Measurements from ENCODE around the gene SPECC1L.

Gene SPECC1L

DNA sequence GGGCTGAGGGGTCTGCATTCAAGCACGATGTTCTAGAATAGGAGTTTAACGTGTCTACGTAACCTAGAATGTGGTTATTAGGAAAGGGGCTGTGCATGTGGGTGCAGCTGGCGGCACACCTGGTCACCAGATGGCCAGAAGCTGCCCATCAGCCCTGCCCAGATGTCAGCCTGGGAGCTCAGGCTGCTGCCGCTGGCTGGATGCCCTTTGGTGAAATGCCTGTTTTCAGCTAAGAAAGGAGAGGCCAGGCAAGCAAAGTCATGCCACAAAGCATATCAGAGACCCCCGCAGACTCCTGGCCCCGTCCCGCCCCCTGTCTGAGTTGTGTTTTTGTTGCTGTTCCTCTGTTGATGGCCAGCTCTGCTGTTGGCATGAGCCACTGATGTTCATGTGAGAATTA lies 145.5 kb downstream of the SPECC1L start:
- TF ChIP-seq, protein P1, sequence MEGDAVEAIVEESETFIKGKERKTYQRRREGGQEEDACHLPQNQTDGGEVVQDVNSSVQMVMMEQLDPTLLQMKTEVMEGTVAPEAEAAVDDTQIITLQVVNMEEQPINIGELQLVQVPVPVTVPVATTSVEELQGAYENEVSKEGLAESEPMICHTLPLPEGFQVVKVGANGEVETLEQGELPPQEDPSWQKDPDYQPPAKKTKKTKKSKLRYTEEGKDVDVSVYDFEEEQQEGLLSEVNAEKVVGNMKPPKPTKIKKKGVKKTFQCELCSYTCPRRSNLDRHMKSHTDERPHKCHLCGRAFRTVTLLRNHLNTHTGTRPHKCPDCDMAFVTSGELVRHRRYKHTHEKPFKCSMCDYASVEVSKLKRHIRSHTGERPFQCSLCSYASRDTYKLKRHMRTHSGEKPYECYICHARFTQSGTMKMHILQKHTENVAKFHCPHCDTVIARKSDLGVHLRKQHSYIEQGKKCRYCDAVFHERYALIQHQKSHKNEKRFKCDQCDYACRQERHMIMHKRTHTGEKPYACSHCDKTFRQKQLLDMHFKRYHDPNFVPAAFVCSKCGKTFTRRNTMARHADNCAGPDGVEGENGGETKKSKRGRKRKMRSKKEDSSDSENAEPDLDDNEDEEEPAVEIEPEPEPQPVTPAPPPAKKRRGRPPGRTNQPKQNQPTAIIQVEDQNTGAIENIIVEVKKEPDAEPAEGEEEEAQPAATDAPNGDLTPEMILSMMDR (IDR thresholded peaks at IDR 0.05; ENCODE audit: low read depth, low read length) = no peak
- no peak overlapping the region for H3K4me3 ChIP-seq (ENCODE audit: low read depth, low read length)
- no peak for DNase-seq (ENCODE audit: low read depth, low spot score)
- in situ Hi-C loops (cut with HindIII; ENCODE audit: low sequenced_read_pairs) = no loop called here

DNA sequence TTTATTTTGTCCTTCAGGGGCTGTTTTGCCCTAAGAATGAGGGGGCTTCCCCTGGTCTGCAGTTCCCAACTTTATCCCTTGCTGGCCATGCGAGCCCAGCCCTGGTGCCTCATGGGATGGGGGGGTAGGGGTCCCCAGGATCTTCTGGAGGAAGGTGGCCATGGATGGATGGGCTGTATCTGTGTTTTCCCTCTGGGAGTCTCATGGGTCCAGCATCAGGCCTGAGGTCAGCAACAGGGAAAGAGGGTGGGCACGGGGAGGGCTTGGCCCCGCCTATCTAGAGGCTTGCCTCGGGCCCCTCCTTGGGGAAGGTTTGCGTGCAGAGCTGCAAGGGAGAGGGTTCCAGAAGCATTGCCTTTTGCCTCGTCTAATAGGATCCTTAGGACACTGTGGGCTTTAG lies 146.0 kb downstream of the SPECC1L start:
- TF ChIP-seq, protein P1 (IDR thresholded peaks at IDR 0.05; ENCODE audit: low read depth, low read length) = no peak
- DNase-seq (ENCODE audit: low read depth, low spot score) = no peak
- H3K4me3 ChIP-seq (ENCODE audit: low read depth, low read length) = no peak overlapping the region
- in situ Hi-C loops (cut with HindIII; ENCODE audit: low sequenced_read_pairs) = no loop called here

DNA sequence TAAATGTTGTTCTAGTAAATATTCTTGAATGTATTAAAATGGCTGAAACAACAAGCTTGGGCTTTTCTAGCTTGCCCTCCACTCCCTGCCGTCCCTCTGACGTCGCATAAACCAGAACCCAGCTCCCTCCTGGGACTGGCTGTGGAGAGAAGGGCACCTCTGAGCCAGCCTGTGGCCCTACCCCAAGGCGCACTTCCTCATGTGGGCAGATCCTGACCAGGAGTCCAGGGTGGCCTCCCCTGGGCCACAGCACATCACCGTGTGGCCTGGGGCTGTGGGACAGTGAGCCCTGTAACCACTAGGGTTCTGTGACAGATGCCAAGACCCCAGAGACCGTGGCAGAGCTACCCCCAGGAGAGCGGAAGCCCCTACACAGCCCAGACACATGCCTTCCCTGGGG lies 146.6 kb downstream of the SPECC1L start:
- DNase-seq (ENCODE audit: low read depth, low spot score) = no peak
- TF ChIP-seq, protein P1 (IDR thresholded peaks at IDR 0.05; ENCODE audit: low read depth, low read length) = no peak
- in situ Hi-C loops (cut with HindIII; ENCODE audit: low sequenced_read_pairs) = no loop called here

DNA sequence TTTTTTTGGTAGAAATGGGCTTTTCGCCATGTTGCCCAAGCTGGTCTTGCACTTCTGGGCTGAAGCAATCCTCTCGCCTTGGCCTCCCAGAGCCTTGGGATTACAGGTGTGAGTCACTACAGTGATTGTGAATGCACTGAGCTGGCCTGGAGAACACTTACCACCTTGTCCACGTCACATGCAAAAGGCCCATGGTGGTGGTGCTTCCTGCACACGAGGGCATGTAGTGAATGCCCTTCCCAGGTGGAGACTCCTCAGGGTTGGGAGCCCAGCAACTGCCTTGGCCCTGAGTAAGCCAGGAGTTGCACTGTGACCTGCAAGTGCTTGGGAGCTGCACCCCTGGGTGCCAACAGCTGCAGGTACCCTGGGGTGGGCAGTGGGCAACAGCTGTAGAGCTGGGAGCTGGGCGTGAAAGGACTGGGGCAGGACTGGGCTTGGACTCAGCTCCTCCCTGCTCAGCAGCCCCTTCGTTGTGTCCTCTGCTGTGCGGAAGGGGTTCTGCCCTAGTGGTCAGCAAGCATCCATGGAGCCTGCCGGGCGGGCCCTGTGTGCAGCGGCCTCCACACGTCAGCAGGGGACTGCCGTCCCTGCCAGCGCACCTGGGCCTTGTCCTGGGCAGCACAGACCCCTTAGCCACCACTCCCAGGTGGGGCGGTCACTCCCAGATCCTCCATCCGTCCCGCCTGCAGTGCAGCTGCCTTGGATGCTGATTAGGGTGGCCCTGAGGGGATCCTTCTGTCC lies 147.4 kb downstream of the SPECC1L start:
- in situ Hi-C loops (cut with HindIII; ENCODE audit: low sequenced_read_pairs) = no loop called here
- TF ChIP-seq, protein P1 (IDR thresholded peaks at IDR 0.05; ENCODE audit: low read depth, low read length) = no peak
- no peak overlapping the region for H3K4me3 ChIP-seq (ENCODE audit: low read depth, low read length)
- no peak for DNase-seq (ENCODE audit: low read depth, low spot score)

More for the DNA sequence above, 146.6 kb downstream of the SPECC1L start:
- H3K4me3 ChIP-seq (ENCODE audit: low read depth, low read length) = no peak overlapping the region

DNA sequence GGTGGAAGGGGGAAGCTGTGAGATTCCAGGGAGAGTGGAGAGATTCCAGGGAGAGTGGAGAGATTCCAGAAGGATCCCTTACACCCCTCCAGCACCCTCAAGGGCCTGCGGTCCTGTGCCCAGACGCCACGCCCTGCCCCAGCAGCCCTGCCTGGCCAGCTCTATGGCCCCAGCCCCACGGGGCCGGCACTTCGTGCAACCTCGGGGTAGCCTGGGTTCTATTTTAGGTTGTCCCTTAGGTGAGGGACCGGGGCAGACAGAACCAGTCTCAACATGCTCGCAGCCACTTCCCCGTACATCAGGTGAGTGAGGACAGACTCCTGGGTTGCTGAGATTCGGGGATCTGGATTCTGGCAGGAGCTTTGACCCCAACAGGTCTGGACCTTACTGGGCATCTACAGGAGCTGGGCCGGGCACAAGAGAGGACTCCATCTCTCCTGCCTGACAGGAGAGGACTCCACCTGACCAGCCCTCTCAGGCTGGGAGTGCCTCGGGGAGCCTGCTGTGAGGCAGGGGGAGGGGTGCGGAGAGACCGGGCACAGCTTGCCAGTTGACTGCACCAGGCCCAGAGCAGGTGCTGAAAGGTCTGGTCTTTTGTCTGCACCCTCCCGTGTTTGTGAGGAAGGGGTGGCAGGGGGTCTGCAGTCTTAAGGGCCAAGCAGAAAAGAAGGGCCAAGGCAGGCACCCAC lies 148.3 kb downstream of the SPECC1L start:
- TF ChIP-seq, protein P1 (IDR thresholded peaks at IDR 0.05; ENCODE audit: low read depth, low read length) = no peak
- in situ Hi-C loops (cut with HindIII; ENCODE audit: low sequenced_read_pairs) = no loop called here
- H3K4me3 ChIP-seq (ENCODE audit: low read depth, low read length) = no peak overlapping the region
- no peak for DNase-seq (ENCODE audit: low read depth, low spot score)

DNA sequence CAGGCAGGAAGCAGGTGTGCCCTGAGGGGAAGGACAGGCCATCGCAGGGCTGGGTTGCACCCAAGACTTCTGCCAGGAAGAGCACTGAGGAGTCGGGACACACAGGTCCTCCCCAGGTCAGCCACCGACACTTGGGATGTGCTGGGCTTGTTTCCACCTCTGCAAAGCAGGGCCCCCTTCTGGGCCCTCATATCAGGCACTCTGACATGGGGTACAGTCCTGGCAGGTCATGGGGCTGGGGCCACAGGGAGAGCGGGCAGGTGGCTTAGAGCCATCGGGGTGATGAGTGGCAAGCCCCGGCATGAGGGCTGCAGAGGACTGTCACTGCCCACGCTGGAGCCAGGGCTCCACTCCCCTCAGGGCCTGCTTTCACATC lies 148.8 kb downstream of the SPECC1L start:
- no peak overlapping the region for H3K4me3 ChIP-seq (ENCODE audit: low read depth, low read length)
- no peak for DNase-seq (ENCODE audit: low read depth, low spot score)
- TF ChIP-seq, protein P1 (IDR thresholded peaks at IDR 0.05; ENCODE audit: low read depth, low read length) = no peak
- in situ Hi-C loops (cut with HindIII; ENCODE audit: low sequenced_read_pairs) = no loop called here

Measured in astrocyte of the spinal cord (primary cell).